Measurements from ENCODE around the gene EFCAB6. TPM values are rescaled to one million over a fixed set of nuclear protein-coding genes. Genes with fewer than 3 reads are reported as not detected.

EFCAB6 gene
- total RNA-seq, 1 experiment from 2014 or later: 0.52 TPM

DNA sequence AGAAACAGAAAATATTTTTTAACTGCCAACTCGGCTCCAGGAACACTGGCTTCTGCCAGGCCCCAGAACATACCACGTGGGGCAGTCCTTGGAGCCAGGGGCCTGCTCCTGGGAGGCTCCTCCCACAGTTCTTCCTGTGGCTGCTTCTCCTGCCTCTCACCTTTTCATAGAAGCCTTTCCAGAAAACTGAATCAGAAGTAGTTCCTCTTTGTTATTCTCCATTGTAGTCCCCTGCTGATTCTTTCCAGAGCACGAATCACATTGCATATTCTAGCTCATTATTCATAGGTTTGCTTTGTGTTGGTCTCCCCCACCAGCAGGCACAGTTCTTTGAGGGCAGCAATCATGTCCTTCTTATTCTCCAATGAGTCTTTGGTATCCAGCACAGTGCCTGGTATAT is 106.0 kb downstream of the EFCAB6 start:
- no peaks in the 10 kb centered on the region; the same call in 1 of the 2 replicates for H4K20me1 ChIP-seq (ENCODE audit: insufficient read depth)
- H3K4me3 ChIP-seq (replicated peaks in 1 of 2; ENCODE audit: low read depth in 1 of 2, low read length in 2 of 2): no peak overlapping the region
- ChIA-PET RAD21 (ENCODE audit: low non-redundant PET in 1 of 2, low total read pairs in 2 of 2, uncharacterized antibody in 2 of 2, unreplicated experiment in 2 of 2) (no interaction called here), CTCF (no interaction called here), POLR2A (no interaction called here)
- intact Hi-C loops (cut with micrococcal nuclease): no loop called here
- peaks cover 14% of the 10 kb centered on the region; the same call in 1 of the 2 replicates for H3K27me3 ChIP-seq (ENCODE audit: insufficient read depth, low read length)
- H3K9me3 ChIP-seq (ENCODE audit: control insufficient read depth in 1 of 2, insufficient read depth in 1 of 2, low read depth in 1 of 2, low read length in 2 of 2): no peaks in the 10 kb centered on the region
- no peak overlapping the region for H2AFZ ChIP-seq (ENCODE audit: low read depth, low read length, poor library complexity, severe bottlenecking)
- BruUV-seq (replicated peaks): no TSS peak
- TF ChIP-seq RAD21 (IDR thresholded peaks at IDR 0.05; ENCODE audit: low read depth) (no peak), POLR2A (IDR thresholded peaks at IDR 0.05; ENCODE audit: borderline replicate concordance, extremely low read depth, insufficient read depth, insufficient read length) (no peak), JUND (IDR thresholded peaks at IDR 0.05) (no peak), ZFX (IDR thresholded peaks at IDR 0.05) (no peak), EZH2 (IDR thresholded peaks at IDR 0.05) (no peak), EGR1 (IDR thresholded peaks at IDR 0.05; ENCODE audit: low read depth) (no peak), SRF (IDR thresholded peaks at IDR 0.05; ENCODE audit: low read depth) (no peak), SP1 (IDR thresholded peaks at IDR 0.05; ENCODE audit: low read depth) (no peak), EZH2phosphoT487 (IDR thresholded peaks at IDR 0.05; ENCODE audit: borderline replicate concordance) (no peak), ZNF274 (IDR thresholded peaks at IDR 0.05; ENCODE audit: low read depth, low read length) (no peak), CEBPB (IDR thresholded peaks at IDR 0.05; ENCODE audit: low read depth) (no peak), SIN3A (IDR thresholded peaks at IDR 0.05; ENCODE audit: low read depth) (no peak), CBX3 (IDR thresholded peaks at IDR 0.05; ENCODE audit: low read depth) (no peak), FOSL1 (IDR thresholded peaks at IDR 0.05; ENCODE audit: low read depth) (no peak)
- TF ChIP-seq, protein P1, sequence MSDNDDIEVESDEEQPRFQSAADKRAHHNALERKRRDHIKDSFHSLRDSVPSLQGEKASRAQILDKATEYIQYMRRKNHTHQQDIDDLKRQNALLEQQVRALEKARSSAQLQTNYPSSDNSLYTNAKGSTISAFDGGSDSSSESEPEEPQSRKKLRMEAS (IDR thresholded peaks at IDR 0.05): no peak
- no peaks in the 10 kb centered on the region for H3K9me2 ChIP-seq (ENCODE audit: insufficient read depth)
- no peak overlapping the region for H3K9ac ChIP-seq (ENCODE audit: low read length)
- no peak overlapping the region for H3K4me2 ChIP-seq (ENCODE audit: low read length)
- H3K4me1 ChIP-seq (ENCODE audit: control insufficient read depth in 1 of 2, insufficient read depth in 2 of 2, low read length in 2 of 2): no peaks in the 10 kb centered on the region
- no peak overlapping the region for H3K27ac ChIP-seq (ENCODE audit: low read depth, low read length)
- no peaks in the 10 kb centered on the region for H3K79me2 ChIP-seq (ENCODE audit: insufficient read depth, low read length)
- DNase-seq (ENCODE audit: low read depth, low spot score) (no peak), ATAC-seq (no peak)
- H3K36me3 ChIP-seq (ENCODE audit: control insufficient read depth in 1 of 2, insufficient read depth in 2 of 2, low read length in 2 of 2): no peaks in the 10 kb centered on the region

DNA sequence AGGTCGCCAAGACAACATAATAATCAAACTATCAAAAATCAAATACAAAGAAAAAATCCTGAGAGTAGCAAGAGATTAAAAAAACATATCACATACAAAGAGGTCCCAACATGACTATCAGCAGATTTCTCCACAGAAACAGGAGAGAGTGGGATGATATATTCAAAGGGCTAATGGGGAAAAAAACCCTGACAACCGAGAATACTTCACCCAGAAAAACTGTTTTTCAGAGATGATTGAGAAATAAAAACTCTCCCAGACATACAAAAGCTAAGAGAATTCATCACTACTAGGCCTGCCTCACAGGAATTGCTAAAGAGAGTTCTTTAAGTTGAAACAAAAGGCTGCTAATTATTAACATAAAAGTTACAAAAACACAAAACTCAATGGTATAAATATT is 108.1 kb downstream of the EFCAB6 start:
- Histone ChIP-seq H3K79me2 (ENCODE audit: insufficient read depth, low read length) (no peaks in the 10 kb centered on the region), H2AFZ (ENCODE audit: low read depth, low read length, poor library complexity, severe bottlenecking) (no peak overlapping the region), H3K4me3 (replicated peaks in 1 of 2; ENCODE audit: low read depth in 1 of 2, low read length in 2 of 2) (no peak overlapping the region), H3K36me3 (ENCODE audit: control insufficient read depth in 1 of 2, insufficient read depth in 2 of 2, low read length in 2 of 2) (no peaks in the 10 kb centered on the region), H3K27ac (ENCODE audit: low read depth, low read length) (no peak overlapping the region), H3K9me2 (ENCODE audit: insufficient read depth) (no peaks in the 10 kb centered on the region), H3K9me3 (ENCODE audit: control insufficient read depth in 1 of 2, insufficient read depth in 1 of 2, low read depth in 1 of 2, low read length in 2 of 2) (no peaks in the 10 kb centered on the region), H3K9ac (ENCODE audit: low read length) (no peak overlapping the region), H3K27me3 (ENCODE audit: insufficient read depth, low read length) (peaks cover 14% of the 10 kb centered on the region; the same call in 1 of the 2 replicates), H3K4me1 (ENCODE audit: control insufficient read depth in 1 of 2, insufficient read depth in 2 of 2, low read length in 2 of 2) (no peaks in the 10 kb centered on the region), H3K4me2 (ENCODE audit: low read length) (no peak overlapping the region), H4K20me1 (ENCODE audit: insufficient read depth) (no peaks in the 10 kb centered on the region; the same call in 1 of the 2 replicates)
- no TSS peak for BruUV-seq (replicated peaks)
- intact Hi-C loops (cut with micrococcal nuclease): no loop called here
- TF ChIP-seq RAD21 (IDR thresholded peaks at IDR 0.05; ENCODE audit: low read depth) (no peak), YY1 (IDR thresholded peaks at IDR 0.05; ENCODE audit: extremely low read depth, insufficient replicate concordance, low read depth, low read length) (no peak), EZH2 (IDR thresholded peaks at IDR 0.05) (no peak), ZFX (IDR thresholded peaks at IDR 0.05) (no peak), FOSL1 (IDR thresholded peaks at IDR 0.05; ENCODE audit: low read depth) (no peak), CBX3 (IDR thresholded peaks at IDR 0.05; ENCODE audit: low read depth) (no peak), POLR2AphosphoS5 (IDR thresholded peaks at IDR 0.05; ENCODE audit: low read depth, low read length) (no peak)
- ChIA-PET POLR2A (no interaction called here), RAD21 (ENCODE audit: low non-redundant PET in 1 of 2, low total read pairs in 2 of 2, uncharacterized antibody in 2 of 2, unreplicated experiment in 2 of 2) (no interaction called here), CTCF (no interaction called here)
- DNase-seq (ENCODE audit: low read depth, low spot score): no peak
- no peak for ATAC-seq
